Mononuclear cell (primary cell): Measurements from ENCODE around the gene HIVEP3. TPM values are rescaled to one million over a fixed set of nuclear protein-coding genes. Genes with fewer than 3 reads are reported as not detected.
"Not testable (repeated sequence)": the region's sequence is repeated elsewhere in the genome, so short reads cannot be mapped to it uniquely, and the experiment has no call there.

Experiments
- H3K27me3 ChIP-seq: 2 replicates; pipeline ENCODE4 v1.6.0; 2011; ENCODE audit warnings: low read length, control low read depth; ENCODE audit not compliant: insufficient read depth
- H3K4me1 ChIP-seq: 2 replicates; pipeline ENCODE4 v1.5.1; 2011; ENCODE audit warnings: mild to moderate bottlenecking, low read length, control low read depth; ENCODE audit not compliant: insufficient read depth
- H3K4me3 ChIP-seq: 2 replicates; pipeline ENCODE4 v1.5.1; 2011; ENCODE audit warnings: mild to moderate bottlenecking, low read length, moderate library complexity
- H3K9me3 ChIP-seq: 2 replicates; pipeline ENCODE4 v1.5.1; 2011; ENCODE audit warnings: low read depth, mild to moderate bottlenecking, control low read depth, low read length
- total RNA-seq: library from RNA; depleted of rRNA; stranded (reverse); fragments of >200 nt; gene quantifications from one replicate; pipeline ENCODE4 v1.2.3, GENCODE V29; 2012

The HIVEP3 gene
- total RNA-seq, 1 donor = 3.9 TPM

DNA sequence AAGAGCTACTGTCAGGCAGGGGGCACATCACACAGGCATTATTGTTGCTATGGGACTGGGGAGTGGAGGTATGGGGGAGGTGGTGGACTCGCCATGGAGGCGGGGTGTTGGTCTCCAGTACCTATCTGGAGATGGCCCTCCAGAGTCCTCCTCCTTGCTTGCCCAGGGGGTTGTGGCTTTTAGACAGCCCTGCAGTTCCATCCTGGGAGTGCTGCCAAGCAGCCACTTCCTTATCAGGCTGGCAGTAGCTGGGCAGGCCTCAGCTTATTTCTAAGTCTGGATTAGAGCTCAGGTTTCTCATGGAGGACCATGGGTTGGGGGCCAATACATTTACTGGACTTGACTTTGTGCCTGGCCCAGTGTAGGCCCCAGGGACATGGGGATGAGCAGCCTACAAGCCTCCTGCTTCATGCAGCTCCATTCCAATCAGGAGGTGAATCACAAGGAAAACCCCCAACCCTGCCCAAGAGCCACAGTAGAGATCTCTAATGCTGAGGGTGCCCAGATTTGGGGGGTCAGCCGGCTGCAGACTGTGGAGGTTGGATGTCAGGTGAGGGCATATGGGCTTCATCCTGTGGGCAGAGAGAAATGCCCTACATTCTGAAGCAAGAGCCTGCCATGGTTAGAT lies 223.5 kb downstream of the HIVEP3 start:
- H3K9me3 ChIP-seq = no peaks in the 10 kb centered on the region
- no peaks in the 10 kb centered on the region for H3K27me3 ChIP-seq
- H3K4me1 ChIP-seq = peaks cover 23% of the 10 kb centered on the region
- no peak overlapping the region for H3K4me3 ChIP-seq

DNA sequence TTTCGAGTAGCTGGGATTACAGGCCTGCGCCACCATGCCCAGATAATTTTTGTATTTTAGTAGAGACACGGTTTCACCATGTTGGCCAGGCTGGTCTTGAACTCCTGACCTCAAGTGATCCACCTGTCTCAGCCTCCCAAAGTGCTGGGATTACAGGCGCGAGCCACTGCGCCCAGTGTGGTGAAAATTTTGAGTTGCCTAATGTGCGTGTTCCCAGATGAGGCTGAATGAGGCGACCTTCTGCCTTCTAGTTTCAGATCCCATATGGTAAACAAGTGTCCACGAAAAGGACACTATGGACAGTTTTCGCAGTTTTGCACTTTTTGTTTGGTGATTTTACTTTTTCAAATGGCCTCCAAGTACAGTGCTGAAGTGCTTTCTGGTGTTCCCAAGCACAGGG lies 226.8 kb downstream of the HIVEP3 start:
- H3K9me3 ChIP-seq, H3K27me3 ChIP-seq, H3K4me3 ChIP-seq: not testable (repeated sequence)
- peaks cover 42% of the 10 kb centered on the region for H3K4me1 ChIP-seq

DNA sequence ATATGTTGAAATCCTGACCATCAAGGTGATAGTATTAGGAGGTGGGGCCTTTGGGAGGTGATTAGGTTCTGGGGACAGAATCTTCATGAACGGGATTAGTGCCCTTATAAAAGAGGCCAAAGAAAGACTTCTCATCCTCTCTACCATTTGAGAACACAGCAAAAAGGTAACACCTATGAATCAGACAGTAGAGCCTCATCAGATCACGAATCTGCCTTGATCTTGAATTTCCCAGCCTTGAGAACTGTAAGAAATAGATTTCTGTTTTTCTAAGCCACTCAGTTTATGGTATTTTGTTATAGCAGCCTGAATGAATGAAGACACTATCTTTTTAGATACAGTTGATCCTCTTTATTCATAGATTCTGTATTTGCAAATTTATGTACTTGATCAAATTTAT lies 227.3 kb downstream of the HIVEP3 start:
- no peaks in the 10 kb centered on the region for H3K27me3 ChIP-seq
- H3K4me1 ChIP-seq = peaks cover 47% of the 10 kb centered on the region
- H3K9me3 ChIP-seq = no peaks in the 10 kb centered on the region
- H3K4me3 ChIP-seq = no peak overlapping the region

DNA sequence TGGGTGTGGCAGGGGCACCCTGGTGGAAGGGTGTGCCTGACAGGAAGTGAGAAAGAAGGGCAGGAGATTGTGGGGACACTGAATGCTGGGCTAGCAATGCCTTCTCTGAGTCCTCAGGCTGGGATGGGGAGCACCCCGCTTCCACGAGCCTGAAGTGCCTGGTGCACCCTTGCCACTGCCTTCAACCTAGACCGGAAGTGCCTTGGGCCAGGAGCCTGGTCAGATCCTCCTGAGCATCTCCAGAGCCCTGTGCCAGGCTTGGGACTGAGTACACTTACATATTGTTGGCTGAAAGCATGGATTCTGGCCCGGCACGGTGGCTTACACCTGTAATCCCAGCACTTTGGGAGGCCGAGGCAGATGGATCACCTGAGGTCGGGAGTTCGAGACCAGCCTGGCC lies 228.4 kb downstream of the HIVEP3 start:
- no peaks in the 10 kb centered on the region for H3K27me3 ChIP-seq
- no peaks in the 10 kb centered on the region for H3K9me3 ChIP-seq
- H3K4me1 ChIP-seq = peaks cover 49% of the 10 kb centered on the region
- H3K4me3 ChIP-seq = no peak overlapping the region

DNA sequence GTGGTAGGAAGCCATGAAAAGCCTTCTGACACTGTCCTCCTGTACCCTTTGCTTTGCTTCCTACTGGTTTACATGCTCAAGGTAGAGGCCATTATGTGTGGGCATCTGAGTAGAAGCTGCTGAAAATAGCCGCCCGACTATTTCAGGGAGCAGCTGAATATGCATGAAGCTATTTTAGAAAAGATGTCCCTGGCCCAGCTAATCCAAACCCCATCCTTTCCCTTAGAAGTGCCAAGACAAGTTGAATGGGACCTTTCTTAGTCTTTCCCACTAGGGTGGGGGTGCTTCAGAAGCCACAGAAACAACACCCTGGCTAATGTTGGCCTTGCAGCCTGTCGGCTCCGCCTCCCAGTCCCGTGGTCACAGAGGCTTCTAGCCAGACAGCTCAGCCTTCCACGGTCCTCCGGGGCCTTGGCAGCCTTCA lies 229.2 kb downstream of the HIVEP3 start:
- peaks cover 50% of the 10 kb centered on the region for H3K4me1 ChIP-seq
- no peaks in the 10 kb centered on the region for H3K9me3 ChIP-seq
- H3K27me3 ChIP-seq = no peaks in the 10 kb centered on the region
- H3K4me3 ChIP-seq = no peak overlapping the region

DNA sequence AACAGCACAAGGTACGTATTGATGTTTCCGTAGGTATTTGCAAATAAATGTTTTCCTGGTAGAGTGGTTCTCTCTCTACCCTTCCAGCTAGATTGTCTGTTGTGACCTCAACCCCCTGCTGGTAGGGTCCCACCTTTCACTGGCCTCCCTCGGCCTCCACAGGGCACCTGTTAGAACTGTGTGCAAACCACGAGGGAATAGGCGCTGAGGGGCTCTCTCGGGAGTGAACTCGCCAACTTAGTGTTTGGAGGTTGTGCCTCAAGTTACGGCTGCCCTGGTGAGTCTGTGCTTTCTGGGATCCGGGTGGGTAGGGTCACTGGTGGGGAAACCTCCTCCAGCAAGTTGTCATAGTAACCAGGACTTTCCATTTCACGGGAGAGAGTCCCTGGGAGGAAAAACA lies 229.6 kb downstream of the HIVEP3 start:
- H3K27me3 ChIP-seq = no peaks in the 10 kb centered on the region
- H3K4me1 ChIP-seq = peaks cover 54% of the 10 kb centered on the region
- no peaks in the 10 kb centered on the region for H3K9me3 ChIP-seq
- H3K4me3 ChIP-seq = no peak overlapping the region

DNA sequence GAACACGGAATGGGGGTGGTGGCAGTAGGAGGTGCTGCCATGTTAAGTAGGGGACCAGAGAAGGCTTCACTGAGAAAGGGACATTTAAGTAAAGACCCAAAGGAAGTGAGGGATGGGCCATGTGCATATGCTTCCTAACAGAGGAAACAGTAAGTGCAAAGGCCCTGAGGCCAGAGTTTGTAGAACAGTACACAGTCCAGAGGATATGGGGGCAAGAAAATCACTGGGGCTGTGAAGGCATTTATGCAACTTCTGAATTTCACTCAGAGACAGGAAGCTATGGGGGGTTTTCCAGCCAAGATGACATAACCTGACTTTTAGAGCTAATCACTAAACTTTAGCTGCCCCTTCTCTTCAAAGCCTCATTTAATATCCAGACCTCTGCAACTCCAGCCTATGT lies 231.7 kb downstream of the HIVEP3 start:
- Histone ChIP-seq H3K4me1 (peaks cover 74% of the 10 kb centered on the region), H3K9me3 (no peaks in the 10 kb centered on the region), H3K4me3 (no peak overlapping the region), H3K27me3 (no peaks in the 10 kb centered on the region)

DNA sequence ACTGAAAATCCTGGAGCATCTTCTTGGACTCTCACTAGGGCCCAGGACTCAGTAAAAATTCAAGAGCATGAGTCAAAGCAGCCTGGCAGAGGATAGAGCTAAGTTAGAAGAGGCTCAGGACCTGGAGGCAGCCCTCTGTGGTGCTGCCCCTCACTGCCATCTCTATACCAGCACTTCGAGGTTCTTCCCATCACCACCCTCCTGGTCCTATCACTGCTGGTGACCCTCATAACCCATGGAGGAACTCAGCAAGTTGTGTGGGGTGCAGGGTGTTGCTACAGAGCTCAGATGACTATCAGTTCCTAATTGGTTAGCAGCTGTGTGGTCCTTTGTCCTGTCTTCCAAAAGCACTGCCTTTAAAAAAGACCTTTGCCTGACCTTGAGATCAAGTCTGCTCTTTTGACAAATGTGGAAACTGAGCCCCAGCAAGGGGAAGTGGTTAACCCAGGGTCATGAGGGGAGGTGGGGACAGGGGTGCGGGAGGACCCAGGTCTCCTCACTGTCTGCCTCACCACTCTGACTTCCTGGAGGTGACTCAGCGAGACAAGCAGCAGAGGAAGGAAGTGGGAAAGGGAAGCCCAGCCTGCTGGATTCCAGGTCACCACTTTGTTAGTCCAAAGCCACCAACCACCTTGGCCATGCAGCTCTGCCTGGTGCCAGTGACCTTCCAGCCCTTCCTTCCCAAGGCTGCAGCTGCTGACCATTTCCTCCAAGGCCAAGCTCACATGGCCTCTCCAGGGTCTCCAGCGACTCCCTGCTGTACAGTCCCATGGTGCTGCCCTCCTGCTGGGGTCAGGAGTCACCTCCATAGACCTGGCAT lies 234.8 kb downstream of the HIVEP3 start:
- Histone ChIP-seq H3K4me3 (no peak overlapping the region), H3K9me3 (no peaks in the 10 kb centered on the region), H3K4me1 (peaks cover 70% of the 10 kb centered on the region), H3K27me3 (no peaks in the 10 kb centered on the region)

DNA sequence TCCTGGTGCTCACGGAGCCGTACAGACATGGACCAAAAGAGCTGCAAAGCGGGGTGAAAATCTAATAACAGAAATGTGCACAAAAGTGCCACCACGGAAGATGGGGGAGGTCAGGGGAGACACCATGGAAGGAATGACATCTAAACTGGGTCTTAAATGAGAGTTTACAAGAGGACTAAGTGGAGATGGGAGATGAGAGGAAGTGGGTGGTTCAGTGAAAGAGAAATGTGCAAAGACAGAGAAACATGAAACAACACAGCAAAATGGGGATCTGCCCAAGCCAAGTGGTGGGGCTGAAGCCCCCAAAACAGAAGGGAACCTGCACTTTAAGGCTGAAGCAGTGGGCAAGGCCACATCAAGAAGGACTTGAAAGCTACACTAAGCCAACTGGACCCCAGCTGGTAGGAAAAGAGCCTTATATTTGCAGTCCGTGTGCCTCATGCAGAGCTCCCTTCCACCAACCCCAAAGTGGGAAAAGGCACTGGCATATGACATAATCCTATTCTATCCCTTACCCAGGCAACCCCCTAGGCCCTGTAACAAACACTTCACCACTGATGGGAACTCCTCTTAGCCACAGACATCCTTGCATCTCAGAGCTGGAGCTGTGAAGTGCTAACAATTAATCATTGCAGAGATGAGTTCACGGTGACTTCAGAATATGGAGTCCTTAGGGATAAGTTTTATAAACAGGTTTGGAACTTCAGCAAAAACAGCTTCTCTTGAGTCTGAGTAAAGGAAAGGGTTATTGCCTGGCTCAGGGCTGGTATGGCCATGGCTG lies 235.7 kb downstream of the HIVEP3 start:
- H3K4me3 ChIP-seq = no peak overlapping the region
- no peaks in the 10 kb centered on the region for H3K27me3 ChIP-seq
- peaks cover 79% of the 10 kb centered on the region for H3K4me1 ChIP-seq
- no peaks in the 10 kb centered on the region for H3K9me3 ChIP-seq

DNA sequence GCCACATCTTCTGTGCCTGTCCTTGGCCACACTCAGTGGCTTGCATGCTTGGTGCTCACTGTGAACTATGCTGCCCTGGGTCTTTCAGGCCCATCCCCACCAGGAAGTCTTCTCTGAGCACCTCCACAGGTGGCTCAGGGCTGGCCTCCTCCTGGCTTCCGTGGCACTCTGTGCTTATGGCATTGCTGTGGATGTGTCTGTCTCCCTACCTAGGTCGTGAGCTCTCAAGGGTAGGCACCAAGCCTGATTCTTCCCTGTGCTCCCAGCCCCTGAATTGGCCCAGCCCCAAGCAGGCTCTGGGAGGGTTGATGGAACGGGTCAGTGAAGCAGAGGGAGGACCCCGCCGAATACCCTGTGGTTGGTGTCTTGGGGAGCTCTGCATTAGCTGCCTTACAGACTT lies 236.6 kb downstream of the HIVEP3 start:
- H3K27me3 ChIP-seq = no peaks in the 10 kb centered on the region
- peaks cover 77% of the 10 kb centered on the region for H3K4me1 ChIP-seq
- H3K9me3 ChIP-seq = no peaks in the 10 kb centered on the region
- H3K4me3 ChIP-seq = no peak overlapping the region

DNA sequence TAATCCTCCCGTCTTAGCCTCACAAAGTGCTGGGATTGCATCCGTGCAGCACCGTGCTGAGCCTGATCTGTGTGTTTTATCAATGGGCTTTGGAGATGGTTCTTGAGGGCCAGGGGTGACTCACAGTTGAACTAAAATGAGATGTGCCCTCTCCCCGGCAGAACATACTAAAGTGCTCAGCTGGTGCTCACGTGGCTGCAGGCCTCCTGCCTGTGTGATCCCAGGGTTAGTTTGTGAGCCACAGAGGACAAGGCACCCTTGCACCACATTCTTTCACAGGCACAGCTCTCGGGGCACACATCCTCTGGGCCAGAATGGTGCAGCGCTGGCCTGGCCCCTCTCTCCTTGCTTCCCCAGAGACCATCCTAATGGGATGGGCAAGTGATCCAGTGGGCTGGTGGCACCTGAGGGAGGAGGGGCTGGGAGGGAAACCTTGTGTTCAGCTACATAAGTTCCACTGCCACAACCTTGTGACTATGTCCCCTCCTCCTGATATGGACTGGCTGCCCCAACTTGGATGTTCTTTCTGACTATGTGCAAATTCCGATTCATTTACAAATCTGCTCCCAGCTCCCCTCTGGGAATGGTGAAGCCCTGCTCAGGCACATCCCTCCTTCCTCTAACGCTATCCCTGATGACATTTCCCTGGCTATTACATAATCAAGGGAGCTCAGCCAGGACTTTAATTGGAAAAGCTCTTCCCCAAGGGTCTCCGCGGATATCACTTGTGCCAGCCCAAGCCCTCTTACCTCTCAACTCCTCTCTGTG lies 237.2 kb downstream of the HIVEP3 start:
- Histone ChIP-seq H3K4me1 (peaks cover 71% of the 10 kb centered on the region), H3K9me3 (no peaks in the 10 kb centered on the region), H3K4me3 (no peak overlapping the region), H3K27me3 (no peaks in the 10 kb centered on the region)

DNA sequence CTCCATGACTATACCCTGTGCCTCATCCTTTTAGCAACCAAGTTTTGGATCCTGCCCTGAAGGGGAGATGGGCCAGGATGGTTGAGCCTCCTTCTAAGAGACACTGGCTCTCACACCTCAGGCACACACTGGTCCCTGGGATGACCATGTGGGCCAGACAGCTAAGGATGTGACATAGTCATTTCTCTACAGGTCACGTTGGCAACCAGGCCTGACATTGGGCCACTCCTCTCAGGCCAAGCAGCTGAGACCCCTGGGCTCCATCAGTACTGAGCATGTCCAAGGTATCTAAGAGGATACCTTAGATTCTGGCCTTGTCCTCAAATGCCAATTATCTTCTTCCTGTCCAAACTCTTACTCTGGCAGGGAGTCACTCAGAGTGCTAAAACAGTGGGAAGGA lies 238.7 kb downstream of the HIVEP3 start:
- H3K4me1 ChIP-seq = peaks cover 61% of the 10 kb centered on the region
- H3K9me3 ChIP-seq = no peaks in the 10 kb centered on the region
- no peaks in the 10 kb centered on the region for H3K27me3 ChIP-seq
- no peak overlapping the region for H3K4me3 ChIP-seq

DNA sequence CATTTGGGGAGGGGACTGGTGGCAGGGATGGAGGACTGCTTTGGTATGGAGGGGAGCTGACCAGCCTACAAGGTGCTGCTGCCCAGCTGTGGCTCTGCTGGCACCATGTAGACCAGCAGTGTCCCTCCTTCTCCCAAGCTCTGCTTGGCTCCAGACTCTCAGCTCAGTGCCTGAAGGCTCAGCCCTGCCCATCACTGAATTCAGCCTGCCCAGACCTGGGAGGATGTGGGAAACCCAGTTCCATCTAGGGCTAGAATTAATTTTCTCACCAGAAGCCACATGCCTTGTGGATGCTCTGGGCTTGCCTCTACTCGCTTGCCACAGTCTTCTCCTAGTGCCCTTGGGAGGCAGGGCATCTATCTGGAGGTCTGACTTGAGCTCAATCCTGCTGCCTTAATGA lies 239.2 kb downstream of the HIVEP3 start:
- Histone ChIP-seq H3K4me3 (no peak overlapping the region), H3K9me3 (no peaks in the 10 kb centered on the region), H3K27me3 (no peaks in the 10 kb centered on the region), H3K4me1 (peaks cover 60% of the 10 kb centered on the region)

DNA sequence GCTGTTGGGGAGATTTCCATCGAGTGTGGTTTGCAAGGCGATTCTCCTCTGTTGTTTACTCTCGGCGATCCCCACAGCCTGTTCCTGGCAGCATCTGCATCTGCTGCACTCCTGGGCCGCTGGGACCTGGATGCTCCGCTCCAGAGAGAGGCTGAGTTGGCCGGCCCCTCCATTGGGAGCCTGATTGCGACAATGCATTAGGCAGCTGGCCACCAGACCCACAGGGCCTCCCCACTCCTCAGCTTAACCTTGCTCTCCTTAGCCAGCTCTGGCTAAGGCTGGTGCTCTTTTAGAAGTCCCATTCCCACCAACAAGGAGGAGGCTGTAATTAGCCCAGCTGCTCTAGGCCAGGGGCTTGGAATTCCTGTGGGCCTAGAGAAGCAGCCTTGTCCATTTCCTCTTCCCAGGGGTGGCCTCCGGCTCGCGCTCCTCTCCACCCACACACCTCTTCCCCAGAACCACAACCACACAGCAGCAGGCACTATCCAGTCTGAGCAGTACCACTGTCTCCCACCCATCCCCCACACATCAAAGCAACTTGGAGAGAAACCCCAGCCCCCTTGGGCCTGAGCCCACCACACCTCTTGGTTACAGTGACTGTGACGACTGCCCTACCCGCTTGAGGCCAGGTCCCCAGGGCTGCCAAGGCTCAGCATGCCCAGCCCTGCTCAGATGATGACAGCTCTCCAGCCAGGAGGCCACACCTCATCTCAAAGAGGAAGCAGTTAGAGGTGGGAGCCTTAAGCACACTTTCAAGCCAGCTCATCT lies 240.4 kb downstream of the HIVEP3 start:
- Histone ChIP-seq H3K27me3 (no peaks in the 10 kb centered on the region), H3K4me1 (peaks cover 60% of the 10 kb centered on the region), H3K4me3 (no peak overlapping the region), H3K9me3 (no peaks in the 10 kb centered on the region)
